Small intestine (tissue), 16 donors: ENCODE data around the gene ROMO1. TPM values are rescaled to one million over a fixed set of nuclear protein-coding genes. Genes with fewer than 3 reads are reported as not detected.

Experiments used
- DNase-seq, 2 donors: peaks; one replicate each; pipeline versions ENCODE4 v3.0.0 to v3.0.0-alpha.2; 2013
- FAIRE-seq: peaks from 2 replicates; lab custom pipeline; 2012; peaks lifted over from hg19 to GRCh38; lab: Jason Lieb, UNC
- H3K27ac ChIP-seq, 3 donors: one replicate each; pipeline ENCODE4 v1.5.1; 2013; ENCODE audit warnings: low read length in 2 of 3, mild to moderate bottlenecking in 2 of 3, control low read depth in 1 of 3, inconsistent platforms in 1 of 3, low read depth in 1 of 3, moderate library complexity in 1 of 3
- H3K27me3 ChIP-seq, 3 donors: one replicate each; pipeline ENCODE4 v1.6.1; 2013; ENCODE audit warnings: low read length in 3 of 3, inconsistent platforms in 1 of 3; ENCODE audit not compliant: control insufficient read depth in 3 of 3, insufficient read depth in 3 of 3
- H3K36me3 ChIP-seq, 3 donors: one replicate each; pipeline ENCODE4 v1.6.1; 2013; ENCODE audit warnings: low read length in 3 of 3, inconsistent platforms in 1 of 3, low read depth in 1 of 3, mild to moderate bottlenecking in 1 of 3, moderate library complexity in 1 of 3; ENCODE audit not compliant: control insufficient read depth in 3 of 3, insufficient read depth in 2 of 3
- H3K4me1 ChIP-seq, 3 donors: one replicate each; pipeline ENCODE4 v1.6.1; 2013; ENCODE audit warnings: low read length in 2 of 3, inconsistent platforms in 1 of 3, low read depth in 1 of 3, mild to moderate bottlenecking in 1 of 3, moderate library complexity in 1 of 3; ENCODE audit not compliant: control insufficient read depth in 3 of 3, insufficient read depth in 2 of 3
- H3K4me3 ChIP-seq, 3 donors: one replicate each; pipeline ENCODE4 v1.5.1; 2013; ENCODE audit warnings: low read length in 3 of 3, control low read depth in 1 of 3, inconsistent platforms in 1 of 3, low read depth in 1 of 3, mild to moderate bottlenecking in 1 of 3, moderate library complexity in 1 of 3
- H3K9me3 ChIP-seq, 2 donors: one replicate each; pipeline ENCODE4 v1.6.1; 2013; ENCODE audit warnings: low read depth in 1 of 2, low read length in 1 of 2; ENCODE audit not compliant: control insufficient read depth in 2 of 2, insufficient read depth in 1 of 2
- WGBS, 3 donors: extraction: QIAGEN DNeasy Blood & Tissue Kit; methylation state at CpG; one replicate each; pipeline ENCODE4 v1.1.7; 2013; 5-methylcytosine and 5-hydroxymethylcytosine counted together
- long read RNA-seq, 10 donors: transcript quantifications; one replicate each; lab custom pipeline, GENCODE V29; 2026
- polyA plus RNA-seq, 4 donors: library from polyadenylated mRNA; stranded (reverse) in 3 of 4; unstranded in 1 of 4; fragments of 200-250 nt in 3 of 4; fragments of 120-200 nt in 1 of 4; gene quantifications; one replicate each; pipeline versions ENCODE4 v1.2.1 to v1.2.3, GENCODE V29; 2013
- donor health status: healthy with polysubstance abuse.
- donor health status: control.
- donor health status: control.
- donor health status: Bipolar disorder and iron deficiency.
- donor health status: healthy.

ROMO1 gene
- 100 to 1,000 TPM; 139 to 755 (median 502) TPM for polyA plus RNA-seq
- long read RNA-seq, donor 1, transcript ROMO1-204 (3 exons, 498 nt) = minor isoform, 74 of 346 reads
- long read RNA-seq, donor 1, transcript ROMO1-203 (3 exons, 422 nt) = major isoform, 191 of 346 reads
- long read RNA-seq, donor 1, transcript ROMO1-201 (2 exons, 496 nt) = minor isoform, 80 of 346 reads
- long read RNA-seq, donor 1, partial matches to known transcripts = 0 of 346 reads
- long read RNA-seq, donor 1, other reads (novel, unspliced or antisense) = 0 of 346 reads
- long read RNA-seq, donor 2, transcript ROMO1-204 (3 exons, 498 nt) = minor isoform, 26 of 91 reads
- long read RNA-seq, donor 2, transcript ROMO1-203 (3 exons, 422 nt) = major isoform, 45 of 91 reads
- long read RNA-seq, donor 2, transcript ROMO1-201 (2 exons, 496 nt) = minor isoform, 19 of 91 reads
- long read RNA-seq, donor 2, partial matches to known transcripts = 0 of 91 reads
- long read RNA-seq, donor 2, other reads (novel, unspliced or antisense) = 0 of 91 reads
- long read RNA-seq, donor 3, transcript ROMO1-204 (3 exons, 498 nt) = minor isoform, 29 of 394 reads
- long read RNA-seq, donor 3, transcript ROMO1-201 (2 exons, 496 nt) = minor isoform, 29 of 394 reads
- long read RNA-seq, donor 3, transcript ROMO1-203 (3 exons, 422 nt) = major isoform, 56 of 394 reads
- long read RNA-seq, donor 3, partial matches to known transcripts = 271 of 394 reads
- long read RNA-seq, donor 3, other reads (novel, unspliced or antisense) = 9 of 394 reads
- long read RNA-seq, donor 4, partial matches to known transcripts = 0 of 4 reads
- long read RNA-seq, donor 4, other reads (novel, unspliced or antisense) = 0 of 4 reads
- long read RNA-seq, donor 5, transcript ROMO1-203 (3 exons, 422 nt) = major isoform, 39 of 91 reads
- long read RNA-seq, donor 5, transcript ROMO1-204 (3 exons, 498 nt) = minor isoform, 24 of 91 reads
- long read RNA-seq, donor 5, transcript ROMO1-201 (2 exons, 496 nt) = minor isoform, 20 of 91 reads
- long read RNA-seq, donor 5, partial matches to known transcripts = 8 of 91 reads
- long read RNA-seq, donor 5, other reads (novel, unspliced or antisense) = 0 of 91 reads
- long read RNA-seq, donor 6, transcript ROMO1-201 (2 exons, 496 nt) = minor isoform, 21 of 117 reads
- long read RNA-seq, donor 6, transcript ROMO1-204 (3 exons, 498 nt) = minor isoform, 34 of 117 reads
- long read RNA-seq, donor 6, transcript ROMO1-203 (3 exons, 422 nt) = major isoform, 62 of 117 reads
- long read RNA-seq, donor 6, partial matches to known transcripts = 0 of 117 reads
- long read RNA-seq, donor 6, other reads (novel, unspliced or antisense) = 0 of 117 reads
- long read RNA-seq, donor 7, transcript ROMO1-204 (3 exons, 498 nt) = minor isoform, 51 of 270 reads
- long read RNA-seq, donor 7, transcript ROMO1-203 (3 exons, 422 nt) = major isoform, 180 of 270 reads
- long read RNA-seq, donor 7, transcript ROMO1-201 (2 exons, 496 nt) = minor isoform, 37 of 270 reads
- long read RNA-seq, donor 7, partial matches to known transcripts = 0 of 270 reads
- long read RNA-seq, donor 7, other reads (novel, unspliced or antisense) = 0 of 270 reads
- long read RNA-seq, donor 8, transcript ROMO1-203 (3 exons, 422 nt) = major isoform, 13 of 22 reads
- long read RNA-seq, donor 8, transcript ROMO1-201 (2 exons, 496 nt) = minor isoform, 6 of 22 reads
- long read RNA-seq, donor 8, partial matches to known transcripts = 0 of 22 reads
- long read RNA-seq, donor 8, other reads (novel, unspliced or antisense) = 0 of 22 reads
- long read RNA-seq, donor 9, transcript ROMO1-203 (3 exons, 422 nt) = major isoform, 22 of 35 reads
- long read RNA-seq, donor 9, transcript ROMO1-204 (3 exons, 498 nt) = minor isoform, 8 of 35 reads
- long read RNA-seq, donor 9, partial matches to known transcripts = 0 of 35 reads
- long read RNA-seq, donor 9, other reads (novel, unspliced or antisense) = 0 of 35 reads
- long read RNA-seq, donor 10, transcript ROMO1-201 (2 exons, 496 nt) = minor isoform, 40 of 212 reads
- long read RNA-seq, donor 10, transcript ROMO1-203 (3 exons, 422 nt) = major isoform, 108 of 212 reads
- long read RNA-seq, donor 10, transcript ROMO1-204 (3 exons, 498 nt) = minor isoform, 53 of 212 reads
- long read RNA-seq, donor 10, partial matches to known transcripts = 11 of 212 reads
- long read RNA-seq, donor 10, other reads (novel, unspliced or antisense) = 0 of 212 reads

DNA sequence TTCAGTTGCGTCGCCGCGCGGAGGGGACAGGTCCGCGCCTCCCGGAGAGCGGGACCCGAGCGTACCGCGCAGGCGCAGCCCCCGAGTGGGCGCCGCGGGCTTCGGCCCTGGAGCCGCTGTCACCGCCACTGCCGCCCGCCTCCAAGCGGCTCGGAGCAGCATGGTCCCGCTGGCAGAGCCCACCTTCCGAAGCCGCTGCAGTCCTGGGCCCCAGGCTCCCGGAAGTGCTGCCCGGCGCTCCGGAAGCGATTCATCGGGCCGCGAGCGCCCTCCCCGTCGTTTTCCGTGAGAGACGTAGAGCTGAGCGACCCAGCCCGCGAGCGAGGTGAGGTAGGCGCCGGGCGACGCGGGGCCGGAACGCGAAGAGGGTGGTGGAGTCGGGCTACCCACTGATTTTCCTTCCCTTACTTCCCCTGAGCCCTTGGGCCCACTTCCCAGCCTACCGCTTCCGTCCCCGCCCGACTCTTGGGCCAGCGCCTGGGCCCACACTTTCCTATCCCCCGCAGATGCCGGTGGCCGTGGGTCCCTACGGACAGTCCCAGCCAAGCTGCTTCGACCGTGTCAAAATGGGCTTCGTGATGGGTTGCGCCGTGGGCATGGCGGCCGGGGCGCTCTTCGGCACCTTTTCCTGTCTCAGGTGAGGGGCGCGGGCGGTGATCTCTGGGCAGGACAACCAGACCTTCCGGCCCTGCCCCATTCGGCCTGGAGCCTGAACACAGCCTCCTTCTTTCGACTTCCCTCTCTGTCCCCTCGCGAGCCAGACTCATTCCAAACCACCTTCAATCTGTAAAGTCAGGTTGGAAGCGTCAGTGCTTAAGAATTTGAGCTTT is at the start of gene ROMO1, which contains the start of gene NFS1:
TSS of gene ROMO1 (plus strand) at position 279 of the 830 bp plus-strand sequence. CDS start at position 507, 228 bp downstream.
TSS of gene NFS1 (minus strand) at position 226 of the 830 bp plus-strand sequence. CDS start at position 162, 64 bp downstream.
- Histone ChIP-seq H3K36me3 (peaks cover 9 to 29% (median 10%) of the 10 kb centered on the region in 3 donors), H3K4me3 (peak within 1 kb of the TSS; percentile 90 to 96 (median 93)), H3K4me1 (peaks cover 0 to 9% (median 6%) of the 10 kb centered on the region in 3 donors), H3K27me3 (no peaks in the 10 kb centered on the region), H3K27ac (peak within 1 kb of the TSS; percentile 91 to 94 (median 93)), H3K9me3 (no peaks in the 10 kb centered on the region)
- FAIRE-seq (no peak), DNase-seq (peak; percentile 80 to 92)
- WGBS, 3 donors = 0 to 1% (median 1%) methylated on average over 67 to 81 of the region's 81 CpGs

- H3K4me3 ChIP-seq = no peak overlapping the region
- no peak overlapping the region for H3K27ac ChIP-seq
- WGBS, 3 donors = 77 to 79% (median 78%) methylated on average over 3 of the region's 3 CpGs
- H3K4me1 ChIP-seq = no peaks in the 10 kb centered on the region
- H3K9me3 ChIP-seq = no peaks in the 10 kb centered on the region
- H3K27me3 ChIP-seq = no peaks in the 10 kb centered on the region
- DNase-seq (no peak), FAIRE-seq (no peak)
- H3K36me3 ChIP-seq = peaks cover 18 to 22% (median 19%) of the 10 kb centered on the region in 3 donors
These were observed 48.6 kb upstream of the ROMO1 start for GRCh38 chr20:35650632-35651031.

- no peaks in the 10 kb centered on the region for H3K27me3 ChIP-seq
- no peak overlapping the region for H3K27ac ChIP-seq
- no peak for FAIRE-seq
- no peak for DNase-seq
- H3K9me3 ChIP-seq = no peaks in the 10 kb centered on the region
- H3K4me1 ChIP-seq = no peaks in the 10 kb centered on the region
- peaks cover 18 to 25% (median 19%) of the 10 kb centered on the region in 3 donors for H3K36me3 ChIP-seq
- H3K4me3 ChIP-seq = no peak overlapping the region
These were observed 47.2 kb upstream of the ROMO1 start for GRCh38 chr20:35651958-35652357.

- no peak for DNase-seq
- Histone ChIP-seq H3K27ac (no peak overlapping the region), H3K4me1 (no peaks in the 10 kb centered on the region), H3K36me3 (peaks cover 17 to 25% (median 18%) of the 10 kb centered on the region in 3 donors), H3K27me3 (no peaks in the 10 kb centered on the region), H3K4me3 (no peak overlapping the region), H3K9me3 (no peaks in the 10 kb centered on the region)
- no peak for FAIRE-seq
- 94 to 96% (median 95%) methylated on average over 13 of the region's 13 CpGs for WGBS, 3 donors
These were observed 46.4 kb upstream of the ROMO1 start for GRCh38 chr20:35652641-35653429.

GRCh38 chr20:35653430-35653734 is 45.8 kb upstream of the ROMO1 start:
- Histone ChIP-seq H3K27ac (no peak overlapping the region), H3K9me3 (no peaks in the 10 kb centered on the region), H3K27me3 (no peaks in the 10 kb centered on the region), H3K36me3 (peaks cover 17 to 25% (median 18%) of the 10 kb centered on the region in 3 donors), H3K4me3 (no peak overlapping the region), H3K4me1 (no peaks in the 10 kb centered on the region)
- no peak for FAIRE-seq
- 96 to 99% (median 97%) methylated on average over 3 of the region's 3 CpGs for WGBS, 3 donors
- no peak for DNase-seq

DNA sequence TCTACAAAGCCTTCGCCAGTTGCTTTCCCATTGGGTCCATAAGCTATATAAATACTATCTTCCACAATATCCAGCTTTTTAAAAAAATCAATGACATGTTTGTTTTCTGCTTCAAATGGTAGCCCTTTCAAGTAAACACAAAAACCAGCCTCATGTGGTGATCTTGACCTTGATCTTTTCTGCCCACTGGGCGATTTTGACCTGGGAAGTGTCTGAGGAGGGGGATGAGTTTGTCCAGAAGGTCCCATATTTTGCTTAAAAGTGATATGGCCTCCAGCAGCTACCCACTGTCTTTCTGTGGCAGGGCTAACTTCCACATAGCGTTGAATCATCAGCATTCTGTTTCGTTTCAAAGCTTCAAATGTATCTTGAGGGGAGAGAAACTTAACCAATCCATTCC is 45.3 kb upstream of the ROMO1 start:
- DNase-seq (no peak), FAIRE-seq (no peak)
- no peaks in the 10 kb centered on the region for H3K9me3 ChIP-seq
- H3K4me3 ChIP-seq = no peak overlapping the region
- no peaks in the 10 kb centered on the region for H3K27me3 ChIP-seq
- 91 to 95% (median 92%) methylated on average over 4 of the region's 4 CpGs for WGBS, 3 donors
- H3K4me1 ChIP-seq = no peaks in the 10 kb centered on the region
- H3K36me3 ChIP-seq = peaks cover 17 to 25% (median 18%) of the 10 kb centered on the region in 3 donors
- no peak overlapping the region for H3K27ac ChIP-seq
